Measurements from ENCODE around the gene FCN3.

DNA sequence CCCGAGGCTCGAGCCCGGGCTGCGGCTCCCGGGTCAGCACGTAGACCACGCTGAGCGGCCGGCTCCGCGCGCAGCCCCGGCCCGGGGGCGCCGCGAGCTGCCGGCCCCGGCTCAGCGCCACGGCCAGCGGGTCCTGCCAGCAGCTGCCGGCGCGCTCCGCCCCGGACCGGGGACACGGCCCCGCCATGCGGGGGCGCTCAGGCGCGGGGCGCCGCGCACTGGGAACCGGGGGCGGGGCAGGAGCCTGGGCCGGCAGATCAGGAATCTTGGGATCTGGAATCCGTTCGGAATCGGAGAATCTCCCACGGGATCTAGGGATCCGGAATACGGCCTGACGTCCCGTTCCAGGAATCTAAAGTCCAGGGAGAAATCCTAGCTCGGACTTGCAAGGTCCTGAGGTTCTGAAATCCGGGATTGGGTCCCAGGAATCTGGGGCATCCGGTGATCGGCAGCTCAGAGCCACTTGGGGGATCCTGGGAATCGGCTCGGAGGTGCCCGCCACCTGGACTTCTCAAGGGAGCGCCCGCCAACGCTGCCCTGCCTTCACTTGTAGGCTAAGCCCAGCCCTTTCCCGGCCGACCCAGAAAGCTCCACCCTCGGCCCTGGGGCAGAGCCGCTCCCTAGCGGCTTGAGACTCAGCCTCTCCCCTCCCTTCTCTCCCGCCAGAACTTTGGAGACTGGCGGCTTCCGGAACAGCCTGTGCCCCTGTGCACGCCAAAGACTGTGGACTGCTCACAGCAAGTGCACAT lies 8.0 kb downstream of the FCN3 start, which contains the start of gene MAP3K6:
- TF ChIP-seq REST (IDR thresholded peaks at IDR 0.05; ENCODE audit: insufficient read depth in 1 of 2, low read depth in 2 of 2, low read length in 2 of 2) (no peak; a peak in 1 of 4 replicates), POLR2AphosphoS5 (IDR thresholded peaks at IDR 0.05; ENCODE audit: low read depth, low read length) (peak; percentile 73; the same call in 1 of the 2 replicates)

Measured in PFSK-1 (cell line).